ENCODE results near the gene SGSM1.

The SGSM1 gene

DNA sequence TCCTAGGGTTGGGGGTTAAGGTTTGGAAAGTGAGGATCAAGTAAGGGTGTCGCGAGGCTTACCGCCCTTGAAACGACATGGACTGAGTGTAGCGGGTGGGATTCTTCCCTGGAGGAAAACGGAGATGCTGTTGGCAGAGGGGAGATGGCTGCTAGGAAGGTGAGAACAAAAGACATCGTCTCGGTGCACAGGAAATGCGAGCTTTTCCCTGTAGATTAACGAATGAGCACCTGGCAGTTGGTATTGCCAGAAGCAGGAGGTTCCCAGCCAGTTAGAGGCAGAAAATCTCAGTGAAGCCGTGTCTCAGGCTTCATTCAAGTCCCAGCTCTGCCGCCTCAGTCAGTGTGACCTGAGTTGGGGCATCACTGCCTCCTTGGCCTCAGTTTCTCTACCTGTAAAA is 141.9 kb downstream of the SGSM1 start:
- Histone ChIP-seq H3K4me1 (ENCODE audit: control insufficient read depth, low read length) (0 out of 2 replicates have a peak, but pooled peaks cover 4% of the 10 kb centered on the region), H3K9me3 (ENCODE audit: control insufficient read depth, insufficient read depth, low read length) (no peaks in the 10 kb centered on the region), H3K27me3 (ENCODE audit: control insufficient read depth, low read length) (no peaks in the 10 kb centered on the region), H3K4me2 (ENCODE audit: low read length) (no peak overlapping the region), H3K4me3 (ENCODE audit: low read length) (no peak overlapping the region), H3K27ac (ENCODE audit: low read depth, low read length) (no peak overlapping the region), H3F3A (ENCODE audit: control insufficient read depth, insufficient read depth) (no peaks in the 10 kb centered on the region), H4K20me1 (ENCODE audit: control insufficient read depth, insufficient read depth, low read depth, low read length) (no peaks in the 10 kb centered on the region), H3K36me3 (ENCODE audit: control insufficient read depth, low read length) (no peaks in the 10 kb centered on the region), H3K79me2 (ENCODE audit: control insufficient read depth, low read length) (no peaks in the 10 kb centered on the region), H3K9me2 (replicated peaks; ENCODE audit: control insufficient read depth, low read length) (no peaks in the 10 kb centered on the region)
- no peak for TF ChIP-seq EZH2phosphoT487 (IDR thresholded peaks at IDR 0.05; ENCODE audit: borderline replicate concordance, low read length)

GRCh38 chr22:24948356-24949202 is 142.6 kb downstream of the SGSM1 start:
- TF ChIP-seq EZH2phosphoT487 (IDR thresholded peaks at IDR 0.05; ENCODE audit: borderline replicate concordance, low read length): no peak
- no peak for TF ChIP-seq CTCF (IDR thresholded peaks at IDR 0.05; ENCODE audit: low read depth, low read length, poor library complexity, severe bottlenecking)
- no peaks in the 10 kb centered on the region for H4K20me1 ChIP-seq (ENCODE audit: control insufficient read depth, insufficient read depth, low read depth, low read length)
- H3K4me3 ChIP-seq (ENCODE audit: low read length): no peak overlapping the region
- H3K4me1 ChIP-seq (ENCODE audit: control insufficient read depth, low read length): 0 out of 2 replicates have a peak, but pooled peaks cover 4% of the 10 kb centered on the region
- H3K27ac ChIP-seq (ENCODE audit: low read depth, low read length): no peak overlapping the region
- H3K9me2 ChIP-seq (replicated peaks; ENCODE audit: control insufficient read depth, low read length): no peaks in the 10 kb centered on the region
- H3F3A ChIP-seq (ENCODE audit: control insufficient read depth, insufficient read depth): no peaks in the 10 kb centered on the region
- H3K27me3 ChIP-seq (ENCODE audit: control insufficient read depth, low read length): no peaks in the 10 kb centered on the region
- H3K9me3 ChIP-seq (ENCODE audit: control insufficient read depth, insufficient read depth, low read length): no peaks in the 10 kb centered on the region
- no peak overlapping the region for H3K4me2 ChIP-seq (ENCODE audit: low read length)
- H3K79me2 ChIP-seq (ENCODE audit: control insufficient read depth, low read length): no peaks in the 10 kb centered on the region
- H3K36me3 ChIP-seq (ENCODE audit: control insufficient read depth, low read length): no peaks in the 10 kb centered on the region

- no peak overlapping the region for H3K27ac ChIP-seq (ENCODE audit: low read depth, low read length)
- 0 out of 2 replicates have a peak, but pooled peaks cover 4% of the 10 kb centered on the region for H3K4me1 ChIP-seq (ENCODE audit: control insufficient read depth, low read length)
- no peak for TF ChIP-seq CTCF (IDR thresholded peaks at IDR 0.05; ENCODE audit: low read depth, low read length, poor library complexity, severe bottlenecking)
- no peak overlapping the region for H3K4me2 ChIP-seq (ENCODE audit: low read length)
- H3K9me2 ChIP-seq (replicated peaks; ENCODE audit: control insufficient read depth, low read length): no peaks in the 10 kb centered on the region
- no peak overlapping the region for H3K4me3 ChIP-seq (ENCODE audit: low read length)
- no peaks in the 10 kb centered on the region for H3K27me3 ChIP-seq (ENCODE audit: control insufficient read depth, low read length)
- H3K79me2 ChIP-seq (ENCODE audit: control insufficient read depth, low read length): no peaks in the 10 kb centered on the region
- H3K36me3 ChIP-seq (ENCODE audit: control insufficient read depth, low read length): no peaks in the 10 kb centered on the region
- no peaks in the 10 kb centered on the region for H4K20me1 ChIP-seq (ENCODE audit: control insufficient read depth, insufficient read depth, low read depth, low read length)
- H3K9me3 ChIP-seq (ENCODE audit: control insufficient read depth, insufficient read depth, low read length): no peaks in the 10 kb centered on the region
- H3F3A ChIP-seq (ENCODE audit: control insufficient read depth, insufficient read depth): no peaks in the 10 kb centered on the region
These were observed 144.4 kb downstream of the SGSM1 start for GRCh38 chr22:24950272-24950902.

Data from DOHH2 (cell line).